ENCODE data around the gene AMPD2. TPM values are rescaled to one million over a fixed set of nuclear protein-coding genes. Genes with fewer than 3 reads are reported as not detected.
"Not testable (repeated sequence)": the region's sequence is repeated elsewhere in the genome, so short reads cannot be mapped to it uniquely, and the experiment has no call there.

Gene AMPD2
- total RNA-seq, 6 donors from 2014 or later = 39.5 to 183 (median 58.9) TPM

GRCh38 chr1:109657970-109658369 lies 38.3 kb downstream of the AMPD2 start:
- Histone ChIP-seq H3K9me3 (no peaks in the 10 kb centered on the region), H3K4me1 (peaks cover 6 to 15% (median 12%) of the 10 kb centered on the region in 4 donors), H3K27ac (no peak overlapping the region), H3K36me3 (peaks cover 0 to 18% (median 0%) of the 10 kb centered on the region in 4 donors), H3K27me3 (no peaks in the 10 kb centered on the region), H3K4me3 (no peak overlapping the region)
- ATAC-seq (ENCODE audit: low FRiP score in 2 of 2) = no peak
- DNase-seq = no peak
- TF ChIP-seq EP300 (IDR thresholded peaks at IDR 0.05) = no peak
- 85 to 90% methylated on average over 7 of the region's 7 CpGs for WGBS, 2 donors

- Histone ChIP-seq H3K27me3 (no peaks in the 10 kb centered on the region), H3K27ac (no peak overlapping the region), H3K36me3 (peaks cover 0 to 18% (median 0%) of the 10 kb centered on the region in 4 donors), H3K4me3 (no peak overlapping the region), H3K9me3 (no peaks in the 10 kb centered on the region), H3K4me1 (peaks cover 6 to 15% (median 12%) of the 10 kb centered on the region in 4 donors)
- WGBS, 2 donors = 47 to 49% methylated on average over 3 of the region's 3 CpGs
- no peak for DNase-seq
- no peak for ATAC-seq (ENCODE audit: low FRiP score in 2 of 2)
- TF ChIP-seq POLR2AphosphoS5 (IDR thresholded peaks at IDR 0.05) = no peak
- TF ChIP-seq EP300 (IDR thresholded peaks at IDR 0.05) = no peak
- no peak for TF ChIP-seq POLR2A (IDR thresholded peaks at IDR 0.05)
- no peak for TF ChIP-seq CTCF (IDR thresholded peaks at IDR 0.05)
Observed at GRCh38 chr1:109658533-109659042, 39.0 kb downstream of the AMPD2 start.

GRCh38 chr1:109659145-109659544 lies 39.5 kb downstream of the AMPD2 start:
- ATAC-seq (ENCODE audit: low FRiP score in 2 of 2) (no peak), DNase-seq (no peak)
- Histone ChIP-seq H3K9me3 (no peaks in the 10 kb centered on the region), H3K4me1 (peaks cover 6 to 15% (median 12%) of the 10 kb centered on the region in 4 donors), H3K36me3 (peaks cover 0 to 18% (median 0%) of the 10 kb centered on the region in 4 donors), H3K27me3 (no peaks in the 10 kb centered on the region), H3K4me3 (no peak overlapping the region), H3K27ac (no peak overlapping the region)
- 73 to 77% methylated on average over 2 of the region's 2 CpGs for WGBS, 2 donors
- TF ChIP-seq POLR2AphosphoS5 (IDR thresholded peaks at IDR 0.05) (no peak), EP300 (IDR thresholded peaks at IDR 0.05) (no peak), POLR2A (IDR thresholded peaks at IDR 0.05) (no peak), CTCF (IDR thresholded peaks at IDR 0.05) (no peak)

- Histone ChIP-seq H3K27me3 (no peaks in the 10 kb centered on the region), H3K27ac (no peak overlapping the region), H3K4me1 (peaks cover 4 to 13% (median 9%) of the 10 kb centered on the region in 4 donors), H3K9me3 (no peaks in the 10 kb centered on the region), H3K4me3 (no peak overlapping the region), H3K36me3 (peaks cover 0 to 18% (median 0%) of the 10 kb centered on the region in 4 donors)
- 54 to 78% methylated on average over 3 to 5 of the region's 5 CpGs for WGBS, 2 donors
- no peak for ATAC-seq (ENCODE audit: low FRiP score in 2 of 2)
- no peak for DNase-seq
- no peak for TF ChIP-seq POLR2A (IDR thresholded peaks at IDR 0.05)
- no peak for TF ChIP-seq POLR2AphosphoS5 (IDR thresholded peaks at IDR 0.05)
- TF ChIP-seq CTCF (IDR thresholded peaks at IDR 0.05) = no peak
- TF ChIP-seq EP300 (IDR thresholded peaks at IDR 0.05) = no peak
Observed at GRCh38 chr1:109659997-109660690, 40.5 kb downstream of the AMPD2 start.

- not testable (repeated sequence) for H3K27ac ChIP-seq; H3K4me1 ChIP-seq; H3K27me3 ChIP-seq; H3K9me3 ChIP-seq; DNase-seq; ATAC-seq (ENCODE audit: low FRiP score in 2 of 2); H3K4me3 ChIP-seq
- 33 to 41% methylated on average over 1 to 3 of the region's 4 CpGs for WGBS, 2 donors
- H3K36me3 ChIP-seq = peaks cover 0 to 18% (median 0%) of the 10 kb centered on the region in 4 donors
Observed at GRCh38 chr1:109660691-109661026, 41.0 kb downstream of the AMPD2 start.

- DNase-seq (no peak), ATAC-seq (ENCODE audit: low FRiP score in 2 of 2) (no peak)
- H3K27me3 ChIP-seq = no peaks in the 10 kb centered on the region
- no peak overlapping the region for H3K4me3 ChIP-seq
- H3K4me1 ChIP-seq = peaks cover 0 to 5% (median 4%) of the 10 kb centered on the region in 4 donors
- 84 to 92% methylated on average over 2 of the region's 2 CpGs for WGBS, 2 donors
- no peaks in the 10 kb centered on the region for H3K9me3 ChIP-seq
- TF ChIP-seq CTCF (IDR thresholded peaks at IDR 0.05) (no peak), EP300 (IDR thresholded peaks at IDR 0.05) (no peak), POLR2AphosphoS5 (IDR thresholded peaks at IDR 0.05) (no peak), POLR2A (IDR thresholded peaks at IDR 0.05) (no peak)
- no peak overlapping the region for H3K27ac ChIP-seq
- peaks cover 0 to 18% (median 0%) of the 10 kb centered on the region in 4 donors for H3K36me3 ChIP-seq
Observed at GRCh38 chr1:109661391-109661790, 41.8 kb downstream of the AMPD2 start.

Data from upper lobe of left lung (tissue), 6 donors.